K562 (cell line): ENCODE measurements around the gene LRRC8E. TPM values are rescaled to one million over a fixed set of nuclear protein-coding genes. Genes with fewer than 3 reads are reported as not detected.
A peak's percentile ranks its signal among the peaks of the same experiment; 100 is the strongest.

Experiments used
- CAMTA2 ChIP-seq: fragments of 250-450 bp; sonication (Bioruptor Pico); conservative IDR thresholded peaks from 2 replicates; pipeline ENCODE4 v1.5.1; 2022
- CHAMP1 ChIP-seq: fragments of 450-650 bp; IDR thresholded peaks from 2 replicates; pipeline ENCODE4 v1.6.1; 2016; ENCODE audit warnings: mild to moderate bottlenecking
- CREB3L1 ChIP-seq: fragments of 450-650 bp; IDR thresholded peaks from 2 replicates; pipeline ENCODE4 v1.6.1; 2014; ENCODE audit warnings: low read depth, mild to moderate bottlenecking, moderate library complexity, borderline replicate concordance
- FOXK2 ChIP-seq, 2 experiments: fragments of 450-650 bp; IDR thresholded peaks in 1 of 2; conservative IDR thresholded peaks in 1 of 2; 2 replicates each; pipeline ENCODE4 v1.6.1; 2016; ENCODE audit warnings: low read depth in 2 of 2, mild to moderate bottlenecking in 1 of 2
- GTF2F1 ChIP-seq: IDR thresholded peaks from 2 replicates; pipeline ENCODE4 v1.6.1; 2011; ENCODE audit warnings: low read depth, low read length, improper control_type of control experiment
- HEY1 ChIP-seq: fragments of 250-450 bp; sonication (Bioruptor Pico); IDR thresholded peaks from 2 replicates; pipeline ENCODE4 v1.5.0; 2020; ENCODE audit warnings: mild to moderate bottlenecking, moderate library complexity, borderline replicate concordance
- HIVEP1 ChIP-seq: fragments of 250-450 bp; sonication (Bioruptor Pico); IDR thresholded peaks from 2 replicates; pipeline ENCODE4 v1.4.0; 2020; ENCODE audit warnings: mild to moderate bottlenecking
- MAFK ChIP-seq: IDR thresholded peaks from 2 replicates; pipeline ENCODE4 v1.6.1; 2011; ENCODE audit warnings: low read length, improper control_type of control experiment
- MAZ ChIP-seq, 2 experiments: fragments of 450-650 bp in 1 of 2; sonication (generic) in 1 of 2; formaldehyde crosslinking; IDR thresholded peaks in 1 of 2; conservative IDR thresholded peaks in 1 of 2; 2 replicates each; pipeline versions ENCODE4 v1.4.0 to v1.5.0; 2020; ENCODE audit warnings: mild to moderate bottlenecking in 1 of 2, missing genetic modification reagents in 1 of 2
- NKRF ChIP-seq: fragments of 450-650 bp; IDR thresholded peaks from 2 replicates; pipeline ENCODE4 v1.6.1; 2016; ENCODE audit warnings: borderline replicate concordance
- RB1 ChIP-seq: fragments of 450-650 bp; IDR thresholded peaks from 2 replicates; pipeline ENCODE4 v1.6.1; 2017; ENCODE audit warnings: low read depth, mild to moderate bottlenecking
- ZBTB26 ChIP-seq: fragments of 450-650 bp; formaldehyde crosslinking; IDR thresholded peaks from 2 replicates; pipeline ENCODE4 v1.4.0; 2022; ENCODE audit warnings: missing genetic modification characterization
- ZBTB7A ChIP-seq: IDR thresholded peaks from 2 replicates; pipeline ENCODE4 v1.6.1; 2011; ENCODE audit warnings: low read depth, mild to moderate bottlenecking, low read length, moderate library complexity, borderline replicate concordance; ENCODE audit not compliant: control insufficient read depth
- ZNF263 ChIP-seq: sonication (generic); formaldehyde crosslinking; IDR thresholded peaks from 2 replicates; pipeline ENCODE4 v1.8.0; 2022; ENCODE audit warnings: mild to moderate bottlenecking, missing genetic modification reagents, borderline replicate concordance
- ZNF316 ChIP-seq: fragments of 450-650 bp; IDR thresholded peaks from 2 replicates; pipeline ENCODE4 v1.6.1; 2016
- ZNF639 ChIP-seq, 2 experiments: fragments of 200-800 bp in 1 of 2; sonication (Bioruptor generic) in 1 of 2; sonication (generic) in 1 of 2; formaldehyde crosslinking in 1 of 2; IDR thresholded peaks in 1 of 2; conservative IDR thresholded peaks in 1 of 2; 2 replicates each; pipeline versions ENCODE4 v1.5.0 to v1.6.1; 2016 to 2020; ENCODE audit warnings: missing compliant biosample characterization in 1 of 2, missing genetic modification characterization in 1 of 2, missing genetic modification reagents in 1 of 2
- ZNF785 ChIP-seq: fragments of 250-450 bp; sonication (Bioruptor Pico); IDR thresholded peaks from 2 replicates; pipeline ENCODE4 v1.4.0; 2020; ENCODE audit warnings: mild to moderate bottlenecking
- ZSCAN32 ChIP-seq: fragments of 450-650 bp; formaldehyde crosslinking; IDR thresholded peaks from 2 replicates; pipeline ENCODE4 v1.4.0; 2020; ENCODE audit warnings: mild to moderate bottlenecking, moderate library complexity
- polyA plus RNA-seq, 8 experiments: library from polyadenylated mRNA; depleted of rRNA in 4 of 8; stranded (reverse) in 5 of 8; unstranded in 3 of 8; fragments of >200 nt; fragmentation: Nextera tagmentation in 2 of 8; fragmentation: Illumina TruSeq in 1 of 8; extraction: Ambion mirVana in 2 of 8; extraction: Trizol in 1 of 8; gene quantifications; 2 replicates each; pipeline versions ENCODE4 v1.2.1 to v1.2.3, GENCODE V29; 2011 to 2014; ENCODE audit warnings: inconsistent platforms in 1 of 8, missing spikeins in 1 of 8
- total RNA-seq, 7 experiments: library from RNA; depleted of rRNA in 6 of 7; stranded (reverse); fragments of >200 nt in 6 of 7; fragmentation: Illumina TruSeq in 2 of 7; extraction: Trizol in 2 of 7; gene quantifications; 2 replicates each; pipeline versions ENCODE4 v1.2.1 to v1.2.3, GENCODE V29; 2011 to 2021; ENCODE audit warnings: low replicate concordance in 1 of 7

The LRRC8E gene
- total and polyA plus RNA-seq, 9 of the 15 experiments (the other 6 are each of a cell fraction or from before 2014, with no cell fraction given), result 0.08 to 5.7 (median 3.5) TPM; not detected in 1

GRCh38 chr19:7943444-7944176, 55.3 kb downstream of the LRRC8E start, which contains the start of gene TIMM44 (continued):
- peak; percentile 51; the same call in 1 of the 2 replicates for TF ChIP-seq CREB3L1
- peak; percentile 100 for TF ChIP-seq NKRF
- TF ChIP-seq ZNF785 (CRISPR knock-in tag), result no peak
- TF ChIP-seq CAMTA2 (CRISPR knock-in tag), result no peak
- TF ChIP-seq RB1, result peak; percentile 76
- no peak for TF ChIP-seq ZBTB26 (CRISPR knock-in tag)
- peak; percentile 95 for TF ChIP-seq ZSCAN32
- no peak for TF ChIP-seq ZBTB7A
- TF ChIP-seq HIVEP1, result 0 out of 2 replicates have a peak, but pooled peaks have one; percentile 40
- peak; percentile 70 to 73 for TF ChIP-seq FOXK2 (conservative IDR thresholded peaks at IDR 0.05 in 1 of 2, IDR thresholded peaks at IDR 0.05 in 1 of 2; ENCODE audit: low read depth in 2 of 2)
- TF ChIP-seq CHAMP1, result no peak
- TF ChIP-seq ZNF639 (CRISPR knock-in tag; conservative IDR thresholded peaks at IDR 0.05 in 1 of 2, IDR thresholded peaks at IDR 0.05 in 1 of 2), result no peak
- peak; percentile 40 to 69; a peak in 3 of 4 replicates for TF ChIP-seq MAZ (CRISPR knock-in tag; conservative IDR thresholded peaks at IDR 0.05 in 1 of 2, IDR thresholded peaks at IDR 0.05 in 1 of 2)
- TF ChIP-seq ZNF316, result no peak
- peak; percentile 1; the same call in 1 of the 2 replicates for TF ChIP-seq MAFK
- TF ChIP-seq HEY1 (CRISPR knock-in tag), result no peak
- TF ChIP-seq ZNF263 (CRISPR knock-in tag), result peak; percentile 13; the same call in 1 of the 2 replicates
- TF ChIP-seq GTF2F1, result no peak
